GM13976 (cell line): ENCODE results near the gene NKAIN2.
"Not testable (repeated sequence)": the region's sequence is repeated elsewhere in the genome, so short reads cannot be mapped to it uniquely, and the experiment has no call there.

Experiments used
- DNase-seq: peaks from one replicate; pipeline ENCODE4 v3.0.0; 2012; ENCODE audit warnings: low spot score
- in situ Hi-C: fragments of 300-500 bp; cut with MboI; formaldehyde crosslinking; loops from one replicate; pipeline ENCODE4 v1.12.0; 2022; ENCODE audit warnings: low sequenced_read_pairs, mixed read lengths, inconsistent platforms; ENCODE audit not compliant: unreplicated experiment
- TF ChIP-seq, protein P1 (sequence below): IDR thresholded peaks from 2 replicates; pipeline ENCODE4 v1.5.1; 2012; ENCODE audit warnings: borderline replicate concordance, mild to moderate bottlenecking; ENCODE audit not compliant: insufficient read depth; ENCODE audit errors: extremely low read depth, missing control alignments, control extremely low read depth

The NKAIN2 gene

DNA sequence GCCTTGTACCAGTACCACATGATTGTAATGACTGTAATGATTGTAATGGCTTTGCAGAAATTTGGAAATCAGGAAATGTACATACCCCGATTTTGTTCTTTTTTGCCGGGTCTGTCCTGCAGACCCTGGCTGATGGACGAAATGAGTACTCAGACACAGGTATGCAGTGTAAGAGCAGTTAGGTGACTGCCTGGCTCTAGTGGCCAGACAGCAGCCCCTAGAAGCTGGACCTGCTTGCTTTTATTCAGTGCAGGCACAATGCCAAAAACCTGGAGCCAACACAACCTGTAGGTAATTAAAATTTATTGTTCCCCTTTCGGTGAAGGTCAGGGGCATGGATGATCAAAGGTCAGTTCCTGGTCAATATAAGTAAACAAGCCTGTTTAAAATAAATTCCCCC is 346.0 kb downstream of the NKAIN2 start:
- TF ChIP-seq, protein P1, sequence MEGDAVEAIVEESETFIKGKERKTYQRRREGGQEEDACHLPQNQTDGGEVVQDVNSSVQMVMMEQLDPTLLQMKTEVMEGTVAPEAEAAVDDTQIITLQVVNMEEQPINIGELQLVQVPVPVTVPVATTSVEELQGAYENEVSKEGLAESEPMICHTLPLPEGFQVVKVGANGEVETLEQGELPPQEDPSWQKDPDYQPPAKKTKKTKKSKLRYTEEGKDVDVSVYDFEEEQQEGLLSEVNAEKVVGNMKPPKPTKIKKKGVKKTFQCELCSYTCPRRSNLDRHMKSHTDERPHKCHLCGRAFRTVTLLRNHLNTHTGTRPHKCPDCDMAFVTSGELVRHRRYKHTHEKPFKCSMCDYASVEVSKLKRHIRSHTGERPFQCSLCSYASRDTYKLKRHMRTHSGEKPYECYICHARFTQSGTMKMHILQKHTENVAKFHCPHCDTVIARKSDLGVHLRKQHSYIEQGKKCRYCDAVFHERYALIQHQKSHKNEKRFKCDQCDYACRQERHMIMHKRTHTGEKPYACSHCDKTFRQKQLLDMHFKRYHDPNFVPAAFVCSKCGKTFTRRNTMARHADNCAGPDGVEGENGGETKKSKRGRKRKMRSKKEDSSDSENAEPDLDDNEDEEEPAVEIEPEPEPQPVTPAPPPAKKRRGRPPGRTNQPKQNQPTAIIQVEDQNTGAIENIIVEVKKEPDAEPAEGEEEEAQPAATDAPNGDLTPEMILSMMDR, result no peak
- no peak for DNase-seq
- in situ Hi-C loops, result no loop called here

DNA sequence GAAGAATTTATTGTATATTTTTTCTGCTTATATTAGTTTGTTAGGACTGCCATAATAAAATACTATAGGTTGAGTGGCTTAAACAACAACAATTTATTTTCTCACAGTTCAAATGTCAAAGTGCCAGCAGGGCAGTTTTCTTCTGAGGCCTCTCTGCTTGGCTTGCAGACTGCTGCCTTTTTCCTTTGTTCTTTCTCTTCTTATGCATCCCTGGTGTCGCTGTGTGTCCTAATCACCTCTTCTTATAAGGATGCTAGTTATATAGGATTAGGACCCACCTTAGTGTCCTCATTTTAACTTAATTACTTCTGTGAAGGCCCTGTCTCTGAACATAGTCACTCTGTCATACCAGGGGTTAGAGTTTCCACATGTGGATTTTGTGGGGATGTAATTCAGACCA is 354.4 kb downstream of the NKAIN2 start:
- TF ChIP-seq, protein P1, result no peak
- in situ Hi-C loops, result no loop called here
- no peak for DNase-seq

DNA sequence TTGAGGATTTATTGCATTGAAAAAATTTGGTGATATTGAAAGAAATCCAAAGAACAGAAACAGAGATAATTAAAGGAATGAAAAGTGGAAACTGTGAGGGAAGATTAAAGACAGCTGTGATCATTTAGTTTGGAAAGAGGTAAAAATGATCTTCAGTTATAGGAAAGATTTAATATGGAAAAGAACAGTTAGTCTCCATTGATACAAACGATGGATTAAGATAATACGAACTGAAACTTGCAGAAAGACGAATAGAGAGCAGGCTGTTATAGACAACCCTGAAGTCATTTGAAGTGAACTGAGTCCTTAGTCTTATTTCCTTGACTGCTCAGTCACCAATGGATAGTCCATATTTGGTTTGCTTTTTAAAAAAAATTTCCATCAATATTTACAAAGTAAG is 360.0 kb downstream of the NKAIN2 start:
- in situ Hi-C loops, result no loop called here

DNA sequence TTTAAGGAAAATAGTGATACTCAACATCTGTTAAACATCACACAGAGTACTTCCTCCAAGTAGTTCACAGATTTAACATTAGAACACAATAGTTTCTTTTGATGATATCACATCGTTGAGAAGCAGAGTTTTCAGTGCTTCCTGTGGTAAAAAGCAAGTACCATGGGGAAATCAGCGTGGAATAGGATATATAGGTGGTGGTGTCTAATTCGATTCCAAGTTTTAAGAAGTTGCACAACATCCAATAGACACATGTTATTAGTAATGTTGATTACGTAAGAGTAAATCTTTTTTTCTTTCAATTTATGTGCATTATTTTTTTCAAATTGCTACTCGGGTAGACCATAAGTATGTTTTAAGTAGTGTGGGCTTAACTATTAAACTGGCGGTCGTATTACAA is 360.7 kb downstream of the NKAIN2 start:
- DNase-seq, result no peak
- TF ChIP-seq, protein P1, result no peak
- in situ Hi-C loops, result no loop called here

More for the DNA sequence above, 360.0 kb downstream of the NKAIN2 start:
- TF ChIP-seq, protein P1, result no peak
- DNase-seq, result no peak

DNA sequence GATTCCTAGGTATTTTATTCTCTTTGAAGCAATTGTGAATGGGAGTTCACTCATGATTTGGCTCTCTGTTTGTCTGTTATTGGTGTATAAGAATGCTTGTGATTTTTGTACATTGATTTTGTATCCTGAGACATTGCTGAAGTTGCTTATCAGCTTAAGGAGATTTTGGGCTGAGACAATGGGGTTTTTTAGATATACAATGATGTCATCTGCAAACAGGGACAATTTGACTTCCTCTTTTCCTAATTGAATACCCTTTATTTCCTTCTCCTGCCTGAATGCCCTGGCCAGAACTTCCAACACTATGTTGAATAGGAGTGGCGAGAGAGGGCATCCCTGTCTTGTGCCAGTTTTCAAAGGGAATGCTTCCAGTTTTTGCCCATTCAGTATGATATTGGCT is 363.6 kb downstream of the NKAIN2 start:
- DNase-seq, in situ Hi-C loops: not testable (repeated sequence)

DNA sequence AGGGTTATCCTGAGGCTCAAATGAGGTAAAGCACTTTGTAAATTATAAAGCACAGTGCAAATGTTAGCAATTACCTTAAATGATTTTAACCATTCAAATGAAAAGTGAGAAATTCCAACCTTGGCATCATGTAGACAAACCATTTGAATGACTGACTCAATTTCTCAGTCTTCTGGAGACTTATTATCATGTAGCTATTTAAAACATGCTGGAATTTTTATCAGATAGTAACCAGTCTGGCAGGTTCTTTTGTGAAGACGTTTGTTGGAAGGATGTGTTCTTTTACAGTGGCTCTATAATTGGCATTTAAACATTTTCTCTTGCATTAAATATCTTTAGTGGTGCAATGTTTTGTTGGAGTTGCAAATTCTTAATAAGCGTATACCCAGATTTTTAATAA is 386.6 kb downstream of the NKAIN2 start:
- no peak for DNase-seq
- in situ Hi-C loops, result no loop called here
- TF ChIP-seq, protein P1, result no peak

DNA sequence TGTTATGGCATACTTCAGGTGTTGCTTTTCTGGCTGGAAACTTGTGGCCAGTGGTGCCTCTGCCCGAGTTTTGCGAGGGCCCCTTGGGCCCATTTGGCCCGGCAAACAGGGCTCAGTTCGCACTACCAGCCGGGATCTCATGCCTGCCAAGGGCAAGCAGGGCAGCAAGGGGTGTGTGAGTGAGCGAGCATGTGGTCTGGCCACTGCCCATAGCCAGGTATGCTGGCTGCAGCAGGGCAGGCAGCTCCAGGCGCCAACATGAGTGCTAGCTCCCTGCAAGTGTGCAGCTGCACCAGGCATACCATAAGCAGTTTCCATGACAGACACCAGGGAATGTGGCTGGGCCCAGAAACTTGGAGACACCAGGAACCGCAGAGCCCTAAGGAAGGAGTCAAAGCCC is 389.5 kb downstream of the NKAIN2 start:
- DNase-seq, result no peak
- TF ChIP-seq, protein P1, result no peak
- in situ Hi-C loops, result no loop called here
